Motor neuron (in vitro differentiated cells): Measurements from ENCODE around the gene AFG1L. TPM values are rescaled to one million over a fixed set of nuclear protein-coding genes. Genes with fewer than 3 reads are reported as not detected.

Experiments used
- ATAC-seq, 8 experiments: fragments of 200-7000 bp; cut with Tn5 transposase; replicated peaks in 6 of 8; 2 replicates each; pipeline ENCODE4 v1.8.0; 2021; ENCODE audit warnings: mild to moderate bottlenecking in 8 of 8, moderate library complexity in 8 of 8
- H3K27ac ChIP-seq, 2 donors: fragments of 250-450 bp; sonication (Bioruptor Pico); 2 replicates each; pipeline ENCODE4 v1.9.0; 2021; ENCODE audit warnings: antibody characterized with exemption in 2 of 2, mild to moderate bottlenecking in 2 of 2, moderate library complexity in 1 of 2
- H3K4me1 ChIP-seq, 2 donors: fragments of 250-450 bp; sonication (Bioruptor Pico); replicated peaks in 1 of 2; 2 replicates each; pipeline ENCODE4 v1.6.1; 2021; ENCODE audit warnings: antibody characterized with exemption in 2 of 2, mild to moderate bottlenecking in 2 of 2, moderate library complexity in 1 of 2
- H3K4me3 ChIP-seq, 5 donors: fragments of 250-450 bp; sonication (Bioruptor Pico); 2 replicates each; pipeline ENCODE4 v1.9.0; 2021; ENCODE audit warnings: antibody characterized with exemption in 5 of 5, mild to moderate bottlenecking in 5 of 5, moderate library complexity in 4 of 5
- WGBS, 10 experiments: fragments of 450-650 bp; shearing (Covaris generic); methylation state at CpG; one replicate each; pipeline ENCODE4 v1.0.0; 2022; 5-methylcytosine and 5-hydroxymethylcytosine counted together
- in situ Hi-C, 9 experiments: fragments of 400-800 bp; cut with MboI; loops; one replicate each; pipeline ENCODE4 v1.15.0; 2021; ENCODE audit warnings: low sequenced_read_pairs in 9 of 9, low pct_unique_long_range_greater_than_20kb in 2 of 9; ENCODE audit not compliant: unreplicated experiment in 9 of 9
- total RNA-seq, 8 experiments: library from RNA; unstranded; fragments of 300-600 nt; gene quantifications; 2 replicates each; pipeline versions ENCODE4 v1.2.3 to v1.2.4, GENCODE V29; 2022

AFG1L gene
- total RNA-seq, 8 experiments from 2014 or later = 4.3 to 17.4 (median 7.2) TPM

DNA sequence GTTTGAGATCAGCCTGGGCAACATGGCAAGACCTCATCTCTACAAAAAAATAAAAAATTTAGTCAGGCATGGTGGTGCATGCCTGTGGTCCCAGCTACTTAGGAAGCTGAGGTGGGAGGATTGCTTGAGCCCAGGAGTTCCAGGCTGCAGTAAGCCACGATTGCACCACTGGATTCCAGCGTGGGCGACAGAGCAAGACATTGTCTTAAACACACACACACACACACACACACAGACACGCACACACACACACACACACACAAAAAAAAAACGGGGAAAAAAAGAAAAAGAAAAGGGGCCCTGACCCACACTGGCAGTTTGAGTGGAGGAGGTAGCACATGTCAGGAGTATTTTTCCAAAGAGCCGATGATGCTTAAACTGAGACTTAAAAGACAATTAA, 122.2 kb downstream of the AFG1L start:
- H3K27ac ChIP-seq = no peak overlapping the region
- WGBS, 10 experiments = 50 to 100% (median 75%) methylated on average over 1 to 6 of the region's 6 CpGs
- H3K4me3 ChIP-seq = no peak overlapping the region
- H3K4me1 ChIP-seq = no peaks in the 10 kb centered on the region
- in situ Hi-C loops = no loop called here
- no peak for ATAC-seq

- Histone ChIP-seq H3K4me3 (no peak overlapping the region), H3K4me1 (no peaks in the 10 kb centered on the region), H3K27ac (no peak overlapping the region)
- in situ Hi-C loops = no loop called here
- ATAC-seq = no peak
- 33 to 100% (median 100%) methylated on average over 1 of the region's 1 CpG for WGBS, 10 experiments
Measured at GRCh38 chr6:108419474-108419873, 124.6 kb downstream of the AFG1L start.

DNA sequence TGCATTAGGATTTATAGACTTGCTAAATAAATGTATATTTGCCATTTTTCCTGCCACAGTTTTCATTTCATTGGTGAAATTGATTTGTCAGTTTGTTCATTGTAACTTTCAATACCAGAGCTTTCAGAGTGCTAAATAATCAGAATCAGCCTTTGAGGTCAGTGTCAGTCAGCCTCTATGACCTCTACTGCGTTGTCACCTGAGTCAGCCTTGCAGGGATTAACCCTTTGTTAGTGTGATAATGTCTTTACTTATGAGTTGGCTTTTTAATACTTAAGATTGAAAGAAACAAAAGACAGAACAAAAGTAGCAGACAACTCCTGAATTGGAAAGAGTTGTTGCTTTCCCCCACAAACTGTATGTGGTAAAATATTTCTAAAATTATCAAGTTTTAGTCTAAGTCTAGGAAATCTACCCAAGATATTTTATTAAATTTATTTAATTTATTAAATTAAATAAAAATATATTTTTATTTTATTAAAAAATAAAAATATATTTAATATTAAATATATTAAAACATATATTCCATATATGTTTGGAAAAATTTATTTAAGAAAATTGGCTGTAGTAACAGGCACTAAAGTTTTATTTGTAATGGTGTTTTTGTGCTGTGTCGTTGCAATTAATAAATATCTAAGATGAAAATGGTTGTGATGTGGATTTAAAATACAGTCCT, 125.2 kb downstream of the AFG1L start:
- ATAC-seq = no peak
- Histone ChIP-seq H3K27ac (no peak overlapping the region), H3K4me1 (no peaks in the 10 kb centered on the region), H3K4me3 (no peak overlapping the region)
- in situ Hi-C loops = no loop called here
- 42 to 100% (median 64%) methylated on average over 1 to 2 of the region's 2 CpGs; no CpG with 5 or more reads in 1 of the 10 experiments for WGBS, 10 experiments

DNA sequence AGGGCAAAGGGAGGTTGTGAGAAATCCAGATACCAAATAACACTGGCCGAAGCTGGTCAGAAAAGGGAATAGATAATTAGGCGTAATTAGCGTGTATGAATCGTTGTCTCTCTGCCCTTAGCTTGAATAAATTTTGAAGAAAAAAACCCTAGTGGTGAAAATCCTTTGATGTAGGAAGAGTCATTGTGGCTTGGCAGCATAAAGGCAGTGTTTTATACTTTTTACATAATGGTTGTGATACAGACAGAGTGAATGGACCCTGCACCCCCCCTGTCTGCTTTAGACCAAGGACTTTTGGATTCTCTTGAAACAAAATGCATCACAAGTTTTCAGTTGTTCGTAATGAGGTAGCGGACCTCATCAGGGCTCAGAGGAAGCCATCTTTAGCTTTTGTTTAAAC, 126.5 kb downstream of the AFG1L start:
- in situ Hi-C loops = no loop called here
- 61 to 100% (median 84%) methylated on average over 3 to 6 of the region's 6 CpGs for WGBS, 10 experiments
- no peaks in the 10 kb centered on the region for H3K4me1 ChIP-seq
- no peak for ATAC-seq
- no peak overlapping the region for H3K4me3 ChIP-seq
- no peak overlapping the region for H3K27ac ChIP-seq

- ATAC-seq = peak in 2 of 8 experiments; percentile 50 to 77
- 80 to 100% (median 100%) methylated on average over 1 of the region's 1 CpG; no CpG with 5 or more reads in 2 of the 10 experiments for WGBS, 10 experiments
- H3K4me1 ChIP-seq = no peaks in the 10 kb centered on the region
- no peak overlapping the region for H3K27ac ChIP-seq
- in situ Hi-C loops = no loop called here
- H3K4me3 ChIP-seq = no peak overlapping the region
Measured at GRCh38 chr6:108423982-108424705, 129.3 kb downstream of the AFG1L start.

DNA sequence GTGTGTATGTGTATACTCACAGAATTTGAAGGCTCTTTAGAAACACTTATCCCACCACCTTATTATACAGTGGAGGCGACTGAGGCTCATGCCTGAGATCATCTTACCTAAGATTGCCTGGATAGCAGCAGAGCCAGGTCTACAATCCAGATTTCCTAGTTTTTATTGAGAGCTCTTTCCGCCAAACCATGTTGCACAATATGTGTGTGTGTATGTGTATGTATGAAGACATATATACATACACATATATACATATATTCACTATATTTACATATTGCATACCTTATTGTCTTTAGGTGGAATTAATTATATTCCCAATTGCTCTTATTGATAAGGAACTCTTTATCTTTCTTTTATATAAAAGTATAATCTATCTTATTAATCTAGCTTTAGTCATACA, 130.6 kb downstream of the AFG1L start:
- Histone ChIP-seq H3K27ac (no peak overlapping the region), H3K4me1 (no peaks in the 10 kb centered on the region), H3K4me3 (no peak overlapping the region)
- 60 to 100% (median 100%) methylated on average over 1 of the region's 2 CpGs; no CpG with 5 or more reads in 7 of the 10 experiments for WGBS, 10 experiments
- no peak for ATAC-seq
- in situ Hi-C loops = no loop called here

GRCh38 chr6:108432143-108432542, 137.3 kb downstream of the AFG1L start:
- no peaks in the 10 kb centered on the region for H3K4me1 ChIP-seq
- WGBS, 10 experiments = 50 to 100% (median 100%) methylated on average over 1 to 2 of the region's 2 CpGs; no CpG with 5 or more reads in 2 of the 10 experiments
- H3K27ac ChIP-seq = no peak overlapping the region
- ATAC-seq = no peak
- in situ Hi-C loops = no loop called here
- H3K4me3 ChIP-seq = no peak overlapping the region

- no peaks in the 10 kb centered on the region for H3K4me1 ChIP-seq
- in situ Hi-C loops = no loop called here
- no peak overlapping the region for H3K4me3 ChIP-seq
- no peak overlapping the region for H3K27ac ChIP-seq
- WGBS, 10 experiments = 58 to 100% (median 85%) methylated on average over 1 to 3 of the region's 3 CpGs; no CpG with 5 or more reads in 1 of the 10 experiments
- no peak for ATAC-seq
Measured at GRCh38 chr6:108432792-108433191, 137.9 kb downstream of the AFG1L start.

- H3K27ac ChIP-seq = no peak overlapping the region
- WGBS, 10 experiments = 17 to 100% (median 86%) methylated on average over 1 of the region's 1 CpG; no CpG with 5 or more reads in 4 of the 10 experiments
- no peak overlapping the region for H3K4me3 ChIP-seq
- in situ Hi-C loops = no loop called here
- H3K4me1 ChIP-seq = no peaks in the 10 kb centered on the region
- ATAC-seq = no peak
Measured at GRCh38 chr6:108434222-108434621, 139.4 kb downstream of the AFG1L start.

- Histone ChIP-seq H3K27ac (no peak overlapping the region), H3K4me1 (no peaks in the 10 kb centered on the region), H3K4me3 (no peak overlapping the region)
- 70 to 100% (median 90%) methylated on average over 1 to 3 of the region's 5 CpGs; no CpG with 5 or more reads in 1 of the 10 experiments for WGBS, 10 experiments
- in situ Hi-C loops = no loop called here
- no peak for ATAC-seq
Measured at GRCh38 chr6:108435391-108435790, 140.5 kb downstream of the AFG1L start.

GRCh38 chr6:108436771-108437170, 141.9 kb downstream of the AFG1L start:
- ATAC-seq = no peak
- in situ Hi-C loops = no loop called here
- Histone ChIP-seq H3K4me1 (no peaks in the 10 kb centered on the region), H3K4me3 (no peak overlapping the region), H3K27ac (no peak overlapping the region)
- 88 to 100% (median 100%) methylated on average over 1 to 2 of the region's 2 CpGs; no CpG with 5 or more reads in 3 of the 10 experiments for WGBS, 10 experiments

DNA sequence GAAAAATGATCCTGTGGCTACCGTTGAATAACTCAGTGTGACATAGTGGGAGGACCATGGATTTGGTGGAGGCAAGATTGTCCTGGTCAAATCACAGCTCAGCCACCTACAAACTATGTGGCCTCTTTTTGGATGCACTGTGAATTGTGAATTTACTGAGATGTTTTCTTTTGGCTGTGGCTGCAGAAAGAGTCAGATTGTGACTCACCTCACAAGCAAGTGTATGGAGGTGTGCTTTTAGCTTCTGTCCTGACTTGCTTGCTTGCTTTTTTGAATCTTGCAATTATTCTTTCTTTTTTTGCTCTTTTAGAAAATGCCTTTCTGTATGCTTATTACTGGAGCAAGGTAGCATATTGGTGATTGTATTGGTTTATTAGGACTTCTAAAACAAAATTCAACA, 143.0 kb downstream of the AFG1L start:
- WGBS, 10 experiments = 56 to 100% (median 92%) methylated on average over 1 of the region's 1 CpG; no CpG with 5 or more reads in 5 of the 10 experiments
- in situ Hi-C loops = no loop called here

GRCh38 chr6:108438918-108439317, 144.1 kb downstream of the AFG1L start:
- WGBS, 10 experiments = 24 to 94% (median 87%) methylated on average over 4 to 8 of the region's 8 CpGs
- H3K27ac ChIP-seq = no peak overlapping the region
- H3K4me3 ChIP-seq = no peak overlapping the region
- in situ Hi-C loops = no loop called here
- ATAC-seq = no peak
- no peaks in the 10 kb centered on the region for H3K4me1 ChIP-seq

More for the DNA sequence above, 143.0 kb downstream of the AFG1L start:
- Histone ChIP-seq H3K4me1 (no peaks in the 10 kb centered on the region), H3K27ac (no peak overlapping the region), H3K4me3 (no peak overlapping the region)
- no peak for ATAC-seq

DNA sequence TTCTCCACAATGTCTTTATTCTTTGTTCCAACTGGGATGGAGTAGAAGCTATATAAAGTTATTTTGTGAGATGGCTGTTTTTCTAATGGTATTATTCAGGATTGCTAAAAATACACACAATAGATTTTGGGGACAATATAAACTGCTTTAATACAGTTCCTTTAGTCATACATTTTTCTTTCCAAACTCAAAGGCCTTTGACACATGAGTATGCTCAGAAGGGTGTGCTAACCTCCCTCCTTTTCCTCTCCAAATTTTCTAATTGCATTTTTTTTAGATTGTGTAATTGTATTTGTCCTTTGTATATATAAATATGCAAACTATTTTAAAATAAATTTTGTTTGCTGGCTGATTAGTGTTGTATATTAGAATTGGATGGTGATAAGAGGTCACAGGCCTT, 146.3 kb downstream of the AFG1L start:
- ATAC-seq = no peak
- Histone ChIP-seq H3K4me3 (no peak overlapping the region), H3K4me1 (no peaks in the 10 kb centered on the region), H3K27ac (no peak overlapping the region)
- in situ Hi-C loops = no loop called here
